Brain microvascular endothelial cell (primary cell): ENCODE measurements around the gene PIEZO1.
A peak's percentile ranks its signal among the peaks of the same experiment; 100 is the strongest.

Source experiments
- DNase-seq: peaks from one replicate; pipeline ENCODE4 v3.0.0-alpha.2; 2020
- H3K27ac ChIP-seq: fragments of 250-450 bp; sonication (Bioruptor Pico); 2 replicates; pipeline ENCODE4 v1.5.1; 2020; ENCODE audit warnings: mild to moderate bottlenecking, moderate library complexity
- H3K27me3 ChIP-seq: fragments of 250-450 bp; sonication (Bioruptor Pico); replicated peaks from 2 replicates; pipeline ENCODE4 v1.5.1; 2020; ENCODE audit warnings: mild to moderate bottlenecking
- H3K36me3 ChIP-seq: fragments of 250-450 bp; sonication (Bioruptor Pico); replicated peaks from 2 replicates; pipeline ENCODE4 v1.5.1; 2020; ENCODE audit warnings: mild to moderate bottlenecking
- H3K4me3 ChIP-seq: 2 replicates; pipeline ENCODE4 v1.5.1; 2011; ENCODE audit warnings: low read depth, mild to moderate bottlenecking, control low read depth, low read length, moderate library complexity
- in situ Hi-C: cut with HindIII; loops from 2 replicates; pipeline ENCODE4 v1.10.0; 2017; ENCODE audit warnings: low sequenced_read_pairs, low pct_ligation_motif_present
- TF ChIP-seq, protein P1 (sequence below): IDR thresholded peaks from 2 replicates; pipeline ENCODE4 v1.5.1; 2011; ENCODE audit warnings: low read depth, mild to moderate bottlenecking, moderate library complexity, low read length, control low read depth, inconsistent platforms; ENCODE audit errors: missing control alignments

The PIEZO1 gene

DNA sequence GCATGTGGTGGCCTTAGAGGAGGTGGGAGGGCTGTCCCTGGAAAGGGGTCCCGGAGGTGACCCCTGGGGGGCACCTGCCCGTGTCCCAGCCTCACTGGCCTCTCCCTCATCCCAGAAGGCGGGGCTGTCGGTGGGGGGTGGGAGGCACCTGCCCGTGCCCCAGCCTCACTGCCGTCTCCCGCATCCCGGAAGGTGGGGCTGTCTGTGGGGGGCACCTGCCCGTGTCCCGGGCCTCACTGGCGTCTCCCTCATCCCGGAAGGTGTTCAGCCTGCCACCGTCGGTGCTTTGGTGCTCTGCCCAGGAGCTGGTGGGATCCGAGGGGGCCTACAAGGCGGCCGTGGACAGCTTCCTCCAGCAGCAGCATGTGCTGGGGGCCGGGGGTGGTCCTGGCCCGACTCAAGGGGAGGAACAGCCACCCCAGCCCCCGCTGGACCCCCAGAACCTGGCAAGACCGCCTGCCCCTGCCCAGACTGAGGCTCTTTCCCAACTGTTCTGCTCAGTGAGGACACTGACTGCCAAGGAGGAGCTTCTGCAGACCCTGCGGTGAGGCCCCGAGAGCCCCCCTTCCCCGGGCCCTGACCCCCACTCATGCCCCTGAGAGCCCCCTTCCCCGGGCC, 72.5 kb downstream of the PIEZO1 start:
- Histone ChIP-seq H3K4me3 (no peak overlapping the region), H3K36me3 (peaks cover 43% of the 10 kb centered on the region)

DNA sequence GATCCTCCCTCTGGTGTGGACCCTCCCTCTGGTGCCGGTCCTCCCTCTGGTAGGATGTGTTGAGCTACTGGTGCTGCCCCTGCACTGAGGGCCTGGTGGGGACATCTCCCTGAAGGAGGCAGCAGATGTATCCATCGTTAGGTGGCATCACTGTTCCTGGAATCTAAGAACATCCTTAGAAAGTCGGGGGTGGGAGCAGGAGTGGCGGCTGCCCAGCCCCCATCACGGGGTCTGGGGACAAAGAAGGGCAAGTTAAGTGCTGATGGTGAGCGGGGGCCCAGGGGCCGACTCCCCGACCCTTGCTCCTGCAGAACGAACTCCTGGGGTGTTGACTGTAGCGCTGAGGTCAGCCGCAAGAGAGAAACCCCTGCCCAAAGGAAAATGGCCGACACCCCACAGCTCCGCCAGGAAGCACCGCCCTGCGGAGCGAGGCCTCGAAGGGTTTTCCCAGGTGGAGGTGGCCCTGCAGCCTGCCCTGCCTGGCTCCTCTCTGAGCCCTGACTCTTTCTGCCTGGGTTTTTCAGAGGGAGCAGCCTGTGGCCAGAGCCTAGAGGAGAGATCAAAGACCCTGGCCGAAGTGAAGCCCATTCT, 73.2 kb downstream of the PIEZO1 start:
- H3K27ac ChIP-seq, result no peak overlapping the region
- DNase-seq, result no peak
- in situ Hi-C loops, result no loop called here
- no peaks in the 10 kb centered on the region for H3K27me3 ChIP-seq
- no peak overlapping the region for H3K4me3 ChIP-seq
- TF ChIP-seq, protein P1, sequence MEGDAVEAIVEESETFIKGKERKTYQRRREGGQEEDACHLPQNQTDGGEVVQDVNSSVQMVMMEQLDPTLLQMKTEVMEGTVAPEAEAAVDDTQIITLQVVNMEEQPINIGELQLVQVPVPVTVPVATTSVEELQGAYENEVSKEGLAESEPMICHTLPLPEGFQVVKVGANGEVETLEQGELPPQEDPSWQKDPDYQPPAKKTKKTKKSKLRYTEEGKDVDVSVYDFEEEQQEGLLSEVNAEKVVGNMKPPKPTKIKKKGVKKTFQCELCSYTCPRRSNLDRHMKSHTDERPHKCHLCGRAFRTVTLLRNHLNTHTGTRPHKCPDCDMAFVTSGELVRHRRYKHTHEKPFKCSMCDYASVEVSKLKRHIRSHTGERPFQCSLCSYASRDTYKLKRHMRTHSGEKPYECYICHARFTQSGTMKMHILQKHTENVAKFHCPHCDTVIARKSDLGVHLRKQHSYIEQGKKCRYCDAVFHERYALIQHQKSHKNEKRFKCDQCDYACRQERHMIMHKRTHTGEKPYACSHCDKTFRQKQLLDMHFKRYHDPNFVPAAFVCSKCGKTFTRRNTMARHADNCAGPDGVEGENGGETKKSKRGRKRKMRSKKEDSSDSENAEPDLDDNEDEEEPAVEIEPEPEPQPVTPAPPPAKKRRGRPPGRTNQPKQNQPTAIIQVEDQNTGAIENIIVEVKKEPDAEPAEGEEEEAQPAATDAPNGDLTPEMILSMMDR, result no peak
- H3K36me3 ChIP-seq, result peaks cover 37% of the 10 kb centered on the region

More for the DNA sequence above, 72.5 kb downstream of the PIEZO1 start:
- TF ChIP-seq, protein P1, result no peak
- in situ Hi-C loops, result no loop called here
- no peak overlapping the region for H3K27ac ChIP-seq
- no peaks in the 10 kb centered on the region for H3K27me3 ChIP-seq
- DNase-seq, result no peak

DNA sequence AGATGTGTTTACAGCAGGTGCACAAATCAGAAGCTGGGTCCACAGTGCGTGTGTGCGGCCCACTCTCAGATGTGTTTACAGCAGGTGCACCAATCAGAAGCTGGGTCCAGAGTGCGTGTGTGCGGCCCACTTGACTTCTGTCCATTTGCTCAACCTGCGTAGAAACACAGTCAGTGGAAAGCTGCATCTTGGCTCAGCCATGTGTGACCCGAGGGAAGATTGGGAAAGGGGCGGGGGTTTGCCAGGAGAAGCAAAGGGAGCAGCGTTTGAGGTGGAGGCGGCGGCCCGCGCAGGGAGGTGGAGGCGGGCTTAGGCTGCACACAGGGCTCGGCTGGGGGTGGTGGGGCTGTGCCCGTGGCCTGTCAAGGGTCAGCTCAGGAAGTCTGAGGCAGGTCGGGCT, 74.5 kb downstream of the PIEZO1 start:
- DNase-seq, result no peak
- in situ Hi-C loops, result no loop called here
- TF ChIP-seq, protein P1, result no peak
- Histone ChIP-seq H3K27ac (no peak overlapping the region), H3K4me3 (no peak overlapping the region), H3K27me3 (no peaks in the 10 kb centered on the region), H3K36me3 (peaks cover 24% of the 10 kb centered on the region)

DNA sequence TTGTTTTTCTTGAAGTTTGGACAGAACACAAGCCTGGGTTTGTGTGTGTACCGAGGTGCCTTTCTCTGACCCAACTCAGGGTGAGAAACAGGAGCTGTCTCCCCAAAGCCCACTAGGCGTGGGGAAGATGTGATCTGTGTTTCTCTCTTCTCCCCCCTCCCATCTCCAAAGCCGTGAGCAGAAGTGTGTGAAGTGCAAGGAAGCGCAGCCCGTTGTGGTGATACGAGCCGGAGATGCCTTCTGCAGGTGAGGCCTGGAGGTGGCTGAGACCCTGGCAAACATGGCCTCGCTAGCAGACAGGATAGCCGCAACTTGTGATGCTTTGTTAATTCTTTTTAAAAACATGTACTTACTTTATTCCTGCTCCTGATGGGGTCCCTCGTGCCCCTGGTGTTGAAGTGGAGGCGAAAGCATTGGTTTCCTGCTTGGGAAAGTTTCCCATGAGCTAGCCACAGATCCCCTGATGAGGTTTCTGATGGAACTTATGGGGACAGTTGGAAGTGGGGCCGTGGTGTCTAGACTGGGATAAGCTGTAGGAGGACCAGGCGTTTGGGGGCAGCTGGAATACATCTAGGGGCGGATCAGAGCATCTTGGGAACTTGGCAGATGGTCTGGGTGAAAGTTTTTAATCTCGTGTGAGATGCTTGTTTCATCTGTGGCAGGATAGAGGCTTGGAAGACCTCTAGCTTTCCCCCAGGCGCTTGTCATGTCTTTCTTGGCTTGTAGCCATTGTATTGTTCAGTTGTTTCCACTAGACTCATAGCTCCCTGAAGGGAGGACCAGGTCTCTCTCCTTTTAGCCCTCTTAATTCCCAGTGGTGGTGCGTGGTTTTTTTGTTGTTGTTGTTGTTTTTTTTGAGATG, 77.8 kb downstream of the PIEZO1 start:
- in situ Hi-C loops, result no loop called here
- no peak for DNase-seq
- H3K4me3 ChIP-seq, result peak overlapping the region; percentile 93
- H3K36me3 ChIP-seq, result peaks cover 2% of the 10 kb centered on the region
- peak overlapping the region; percentile 46 for H3K27ac ChIP-seq
- H3K27me3 ChIP-seq, result no peaks in the 10 kb centered on the region
- TF ChIP-seq, protein P1, result no peak

DNA sequence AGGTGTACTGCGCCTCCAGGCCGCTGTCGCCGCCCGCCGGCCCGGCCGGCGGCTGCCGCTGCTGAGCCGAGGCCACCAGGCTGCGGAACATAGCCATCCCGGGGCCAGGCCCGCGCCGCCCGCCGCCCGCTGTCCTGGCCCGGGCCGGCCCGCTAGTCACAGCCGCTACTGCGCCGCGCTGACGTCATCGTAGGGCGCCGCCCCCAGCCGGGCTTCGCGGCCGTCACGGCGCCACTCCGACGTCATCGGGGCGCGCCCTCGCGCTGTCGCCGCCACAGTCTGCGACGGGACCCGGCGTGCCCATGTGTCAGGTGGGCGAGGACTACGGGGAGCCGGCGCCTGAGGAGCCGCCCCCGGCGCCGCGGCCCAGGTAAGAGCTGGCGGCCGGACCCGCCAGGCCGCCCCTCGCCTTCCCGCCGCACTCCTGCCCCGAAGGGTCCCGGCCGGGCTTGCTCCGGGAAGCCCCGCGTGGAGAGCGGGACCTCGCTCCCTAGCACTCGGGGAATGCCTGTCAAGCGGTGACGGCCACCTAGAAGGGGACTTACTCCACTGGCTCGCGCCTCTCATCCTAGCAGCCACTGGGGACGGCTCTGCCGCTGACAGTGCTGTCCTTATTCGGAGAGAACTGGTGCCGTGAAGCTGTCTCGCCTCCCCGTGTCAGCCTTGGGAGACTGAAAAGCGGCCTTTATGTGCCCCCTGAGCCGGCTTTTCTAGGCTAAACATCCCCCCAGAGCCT, 78.6 kb downstream of the PIEZO1 start, which contains the start of the genes CTU2 and RNF166:
Gene CTU2, plus strand, starts transcription at position 275 of the 736 bp plus-strand sequence. Its CDS starts 28 bp downstream, at position 303.
Gene RNF166, minus strand, starts transcription at position 180 of the 736 bp plus-strand sequence. Its CDS starts 83 bp downstream, at position 97.
- Histone ChIP-seq H3K27ac (peak within 1 kb of the TSS; percentile 46), H3K36me3 (peaks cover 2% of the 10 kb centered on the region), H3K27me3 (no peaks in the 10 kb centered on the region), H3K4me3 (peak within 1 kb of the TSS; percentile 93)
- peak; percentile 69 for DNase-seq
- TF ChIP-seq, protein P1, result no peak
- in situ Hi-C loops, result no loop called here
